ENCODE results near the gene GTF2F2. TPM values are rescaled to one million over a fixed set of nuclear protein-coding genes. Genes with fewer than 3 reads are reported as not detected.
"Not testable (repeated sequence)": the region's sequence is repeated elsewhere in the genome, so short reads cannot be mapped to it uniquely, and the experiment has no call there.

The GTF2F2 gene
- polyA plus RNA-seq, 3 donors from 2014 or later: 4.5 to 9.4 (median 9.3) TPM

GRCh38 chr13:45242070-45242469 is 121.8 kb downstream of the GTF2F2 start:
- no peaks in the 10 kb centered on the region for H3K27me3 Mint-ChIP-seq (ENCODE audit: low read depth in 3 of 3)
- H3K36me3 Mint-ChIP-seq: no peaks in the 10 kb centered on the region
- no peak for DNase-seq
- H3K4me1 Mint-ChIP-seq: peaks cover 8 to 18% of the 10 kb centered on the region in 2 donors
- no peaks in the 10 kb centered on the region for H3K9me3 Mint-ChIP-seq
- no peak overlapping the region for H3K4me3 Mint-ChIP-seq
- H3K27ac Mint-ChIP-seq: peak overlapping the region in 2 of 6 donors; percentile 9 to 50

- no peak for DNase-seq
- peaks cover 8 to 18% of the 10 kb centered on the region in 2 donors for H3K4me1 Mint-ChIP-seq
- peak overlapping the region in 1 of 6 donors; percentile 9 for H3K27ac Mint-ChIP-seq
- H3K9me3 Mint-ChIP-seq: no peaks in the 10 kb centered on the region
- H3K4me3 Mint-ChIP-seq: no peak overlapping the region
- no peaks in the 10 kb centered on the region for H3K36me3 Mint-ChIP-seq
- H3K27me3 Mint-ChIP-seq (ENCODE audit: low read depth in 3 of 3): no peaks in the 10 kb centered on the region
These were observed 122.2 kb downstream of the GTF2F2 start for GRCh38 chr13:45242524-45242923.

GRCh38 chr13:45243077-45243476 is 122.8 kb downstream of the GTF2F2 start:
- Mint-ChIP-seq H3K27me3 (ENCODE audit: low read depth in 3 of 3) (no peaks in the 10 kb centered on the region), H3K4me1 (peaks cover 8 to 18% of the 10 kb centered on the region in 2 donors), H3K4me3 (no peak overlapping the region), H3K27ac (no peak overlapping the region), H3K36me3 (no peaks in the 10 kb centered on the region), H3K9me3 (no peaks in the 10 kb centered on the region)
- DNase-seq: no peak

GRCh38 chr13:45244736-45245135 is 124.4 kb downstream of the GTF2F2 start:
- H3K9me3 Mint-ChIP-seq; H3K36me3 Mint-ChIP-seq; H3K27me3 Mint-ChIP-seq (ENCODE audit: low read depth in 3 of 3); DNase-seq; H3K4me3 Mint-ChIP-seq; H3K27ac Mint-ChIP-seq: not testable (repeated sequence)
- H3K4me1 Mint-ChIP-seq: peaks cover 8 to 18% of the 10 kb centered on the region in 2 donors

GRCh38 chr13:45249662-45250061 is 129.4 kb downstream of the GTF2F2 start:
- no peak overlapping the region for H3K4me3 Mint-ChIP-seq
- H3K27me3 Mint-ChIP-seq (ENCODE audit: low read depth in 3 of 3): no peaks in the 10 kb centered on the region
- H3K9me3 Mint-ChIP-seq: no peaks in the 10 kb centered on the region
- no peaks in the 10 kb centered on the region for H3K4me1 Mint-ChIP-seq
- no peak overlapping the region for H3K27ac Mint-ChIP-seq
- no peak for DNase-seq
- peaks cover 4 to 14% (median 10%) of the 10 kb centered on the region in 3 donors for H3K36me3 Mint-ChIP-seq

- Mint-ChIP-seq H3K27ac (no peak overlapping the region), H3K9me3 (no peaks in the 10 kb centered on the region), H3K4me1 (peaks cover 4 to 20% of the 10 kb centered on the region in 2 donors), H3K36me3 (peaks cover 4 to 15% (median 14%) of the 10 kb centered on the region in 3 donors), H3K27me3 (ENCODE audit: low read depth in 3 of 3) (no peaks in the 10 kb centered on the region), H3K4me3 (no peak overlapping the region)
- DNase-seq: no peak
These were observed 134.1 kb downstream of the GTF2F2 start for GRCh38 chr13:45254396-45254795.

GRCh38 chr13:45255247-45255987 is 135.1 kb downstream of the GTF2F2 start:
- H3K27me3 Mint-ChIP-seq (ENCODE audit: low read depth in 3 of 3): no peaks in the 10 kb centered on the region
- H3K27ac Mint-ChIP-seq: no peak overlapping the region
- no peak for DNase-seq
- peaks cover 4 to 15% (median 11%) of the 10 kb centered on the region in 3 donors for H3K36me3 Mint-ChIP-seq
- no peaks in the 10 kb centered on the region for H3K9me3 Mint-ChIP-seq
- no peak overlapping the region for H3K4me3 Mint-ChIP-seq
- H3K4me1 Mint-ChIP-seq: peaks cover 4 to 20% of the 10 kb centered on the region in 2 donors

- peaks cover 4 to 15% (median 10%) of the 10 kb centered on the region in 3 donors for H3K36me3 Mint-ChIP-seq
- H3K27me3 Mint-ChIP-seq (ENCODE audit: low read depth in 3 of 3): no peaks in the 10 kb centered on the region
- no peaks in the 10 kb centered on the region for H3K9me3 Mint-ChIP-seq
- H3K27ac Mint-ChIP-seq: no peak overlapping the region
- DNase-seq: no peak
- no peak overlapping the region for H3K4me3 Mint-ChIP-seq
- peaks cover 4 to 20% of the 10 kb centered on the region in 2 donors for H3K4me1 Mint-ChIP-seq
These were observed 135.9 kb downstream of the GTF2F2 start for GRCh38 chr13:45256254-45256653.

- Mint-ChIP-seq H3K4me3 (no peak overlapping the region), H3K9me3 (no peaks in the 10 kb centered on the region), H3K4me1 (peaks cover 4 to 20% of the 10 kb centered on the region in 2 donors), H3K36me3 (peaks cover 4 to 12% (median 10%) of the 10 kb centered on the region in 3 donors), H3K27me3 (ENCODE audit: low read depth in 3 of 3) (no peaks in the 10 kb centered on the region), H3K27ac (no peak overlapping the region)
- no peak for DNase-seq
These were observed 137.5 kb downstream of the GTF2F2 start for GRCh38 chr13:45257638-45258333.

GRCh38 chr13:45258334-45258675 is 138.0 kb downstream of the GTF2F2 start:
- Mint-ChIP-seq H3K27me3 (ENCODE audit: low read depth in 3 of 3) (no peaks in the 10 kb centered on the region), H3K9me3 (no peaks in the 10 kb centered on the region), H3K36me3 (peaks cover 3 to 12% (median 10%) of the 10 kb centered on the region in 3 donors), H3K4me1 (peaks cover 4 to 20% of the 10 kb centered on the region in 2 donors), H3K27ac (no peak overlapping the region), H3K4me3 (no peak overlapping the region)
- no peak for DNase-seq

- DNase-seq: no peak
- Mint-ChIP-seq H3K4me3 (no peak overlapping the region), H3K27me3 (ENCODE audit: low read depth in 3 of 3) (no peaks in the 10 kb centered on the region), H3K36me3 (peaks cover 7 to 20% (median 11%) of the 10 kb centered on the region in 3 donors), H3K27ac (no peak overlapping the region), H3K9me3 (no peaks in the 10 kb centered on the region), H3K4me1 (no peaks in the 10 kb centered on the region)
These were observed 146.9 kb downstream of the GTF2F2 start for GRCh38 chr13:45267215-45267614.

GRCh38 chr13:45269204-45269603 is 148.9 kb downstream of the GTF2F2 start:
- Mint-ChIP-seq H3K27ac (no peak overlapping the region), H3K9me3 (no peaks in the 10 kb centered on the region)

GRCh38 chr13:45276913-45277312 is 156.6 kb downstream of the GTF2F2 start:
- H3K4me1 Mint-ChIP-seq: no peaks in the 10 kb centered on the region
- peak overlapping the region in 1 of 6 donors; percentile 27 for H3K27ac Mint-ChIP-seq
- H3K27me3 Mint-ChIP-seq (ENCODE audit: low read depth in 3 of 3): no peaks in the 10 kb centered on the region
- peaks cover 7 to 12% (median 7%) of the 10 kb centered on the region in 3 donors for H3K36me3 Mint-ChIP-seq
- H3K9me3 Mint-ChIP-seq: no peaks in the 10 kb centered on the region
- H3K4me3 Mint-ChIP-seq: no peak overlapping the region
- DNase-seq: no peak

More at GRCh38 chr13:45269204-45269603, 148.9 kb downstream of the GTF2F2 start:
- H3K36me3 Mint-ChIP-seq: peaks cover 7 to 20% (median 11%) of the 10 kb centered on the region in 3 donors
- H3K27me3 Mint-ChIP-seq (ENCODE audit: low read depth in 3 of 3): no peaks in the 10 kb centered on the region
- no peak overlapping the region for H3K4me3 Mint-ChIP-seq
- H3K4me1 Mint-ChIP-seq: no peaks in the 10 kb centered on the region
- DNase-seq: no peak

GRCh38 chr13:45278096-45278645 is 157.9 kb downstream of the GTF2F2 start:
- Mint-ChIP-seq H3K27me3 (ENCODE audit: low read depth in 3 of 3) (no peaks in the 10 kb centered on the region), H3K27ac (no peak overlapping the region), H3K36me3 (peaks cover 7 to 15% (median 7%) of the 10 kb centered on the region in 3 donors), H3K4me1 (no peaks in the 10 kb centered on the region), H3K9me3 (no peaks in the 10 kb centered on the region), H3K4me3 (no peak overlapping the region)
- DNase-seq: no peak

Data from immature natural killer cell (primary cell).